AG04449 (cell line): ENCODE data around the gene ZSWIM7.

Experiments
- CTCF ChIA-PET: fragments of 350-600 bp; formaldehyde crosslinking; extraction: SDS; loops from one replicate; lab custom pipeline; 2021; ENCODE audit warnings: antibody characterized with exemption; lab: Yijun Ruan, JAX
- POLR2A ChIA-PET: fragments of 400-600, 350-600 bp; formaldehyde crosslinking; extraction: SDS; loops from one replicate; lab custom pipeline; 2020; ENCODE audit warnings: antibody characterized with exemption, inconsistent platforms; lab: Yijun Ruan, JAX
- DNase-seq: peaks from one replicate; pipeline ENCODE4 v3.0.0-alpha.2; 2010; ENCODE audit warnings: low read depth, low spot score
- H3K4me3 ChIP-seq: 2 replicates; pipeline ENCODE4 v1.5.1; 2011; ENCODE audit warnings: low read depth, mild to moderate bottlenecking, control low read depth, low read length
- CTCF ChIP-seq: IDR thresholded peaks from one replicate; pipeline ENCODE4 v1.5.1; 2011; ENCODE audit warnings: mild to moderate bottlenecking, moderate library complexity, low read length, control low read depth, inconsistent platforms; ENCODE audit not compliant: insufficient read depth; ENCODE audit errors: missing control alignments

Gene ZSWIM7

GRCh38 chr17:15928286-15928785 is 71.2 kb downstream of the ZSWIM7 start:
- POLR2A ChIA-PET = no interaction called here
- no peak overlapping the region for H3K4me3 ChIP-seq
- TF ChIP-seq CTCF = no peak
- CTCF ChIA-PET = interaction anchor here (1.0 kb wide), 1 partner anchor 17 kb away, joined by 3 read pairs; no protein-coding TSS in a partner anchor
- DNase-seq = no peak
